ENCODE measurements around the gene RNF112.

- no peak for TF ChIP-seq CTCF (IDR thresholded peaks at IDR 0.05)
- no peak for TF ChIP-seq POLR2A (IDR thresholded peaks at IDR 0.05)
Measured at GRCh38 chr17:19365833-19366636, 45.0 kb upstream of the RNF112 start.

Data from testis (tissue), 2 donors.